CD4-positive, CD25-positive, alpha-beta regulatory T cell (primary cell): ENCODE data around the gene CASS4. TPM values are rescaled to one million over a fixed set of nuclear protein-coding genes. Genes with fewer than 3 reads are reported as not detected.

ENCODE experiments used
- ATAC-seq, 2 donors: fragments of 150-1000 bp; cut with Tn5 transposase; one replicate each; pipeline ENCODE4 v1.10.0; 2021; ENCODE audit warnings: low read depth in 2 of 2, moderate number of reproducible peaks in 2 of 2, moderate library complexity in 1 of 2
- DNase-seq, 3 donors: peaks; one replicate each; pipeline versions ENCODE4 v3.0.0 to v3.0.0-alpha.2; 2012 to 2022; ENCODE audit warnings: mixed read lengths in 1 of 3
- H3K27ac ChIP-seq: one replicate; pipeline ENCODE4 v1.7.0; 2013; ENCODE audit warnings: mild to moderate bottlenecking, low read length; ENCODE audit not compliant: insufficient read depth, poor library complexity, severe bottlenecking
- H3K27me3 ChIP-seq: one replicate; pipeline ENCODE4 v1.7.0; 2013; ENCODE audit warnings: low read length; ENCODE audit not compliant: control insufficient read depth, insufficient read depth
- H3K36me3 ChIP-seq: one replicate; pipeline ENCODE4 v1.7.0; 2013; ENCODE audit warnings: mild to moderate bottlenecking, low read length, moderate library complexity; ENCODE audit not compliant: control insufficient read depth, insufficient read depth
- H3K4me1 ChIP-seq: 2 replicates; pipeline ENCODE4 v1.7.0; 2013; ENCODE audit warnings: mild to moderate bottlenecking, low read length; ENCODE audit not compliant: insufficient read depth, control insufficient read depth, poor library complexity, severe bottlenecking
- H3K4me3 ChIP-seq: one replicate; pipeline ENCODE4 v1.7.0; 2013; ENCODE audit warnings: low read depth, mild to moderate bottlenecking, low read length, moderate library complexity
- H3K9me3 ChIP-seq, 2 experiments: 1 replicate in 1 of 2; 2 replicates in 1 of 2; pipeline ENCODE4 v1.7.0; 2013; ENCODE audit warnings: low read length in 2 of 2, mild to moderate bottlenecking in 1 of 2, moderate library complexity in 1 of 2; ENCODE audit not compliant: control insufficient read depth in 2 of 2
- H3K27ac Mint-ChIP-seq, 3 donors: one replicate each; pipeline ENCODE4 v1.8.0; 2020 to 2022; ENCODE audit warnings: mild to moderate bottlenecking in 3 of 3, mixed read lengths in 3 of 3, moderate library complexity in 2 of 3
- H3K27me3 Mint-ChIP-seq: one replicate; pipeline ENCODE4 v1.8.0; 2022; ENCODE audit warnings: mild to moderate bottlenecking, mixed read lengths
- H3K36me3 Mint-ChIP-seq: one replicate; pipeline ENCODE4 v1.8.0; 2020; ENCODE audit warnings: mixed read lengths
- H3K4me1 Mint-ChIP-seq, 4 donors: one replicate each; pipeline ENCODE4 v1.8.0; 2020 to 2022; ENCODE audit warnings: mixed read lengths in 4 of 4, mild to moderate bottlenecking in 1 of 4
- H3K4me3 Mint-ChIP-seq, 4 donors: one replicate each; pipeline ENCODE4 v1.8.0; 2020 to 2022; ENCODE audit warnings: mild to moderate bottlenecking in 4 of 4, mixed read lengths in 4 of 4, moderate library complexity in 3 of 4
- H3K9me3 Mint-ChIP-seq, 7 donors: one replicate each; pipeline ENCODE4 v1.8.0; 2020 to 2022; ENCODE audit warnings: mixed read lengths in 7 of 7, mild to moderate bottlenecking in 3 of 7, moderate library complexity in 2 of 7
- polyA plus RNA-seq, 4 donors: library from polyadenylated mRNA; unstranded; fragments of 300-500 nt; fragmentation: Illumina TruSeq; gene quantifications; one replicate each; pipeline ENCODE4 v1.2.3, GENCODE V29; 2021
- total RNA-seq: library from RNA; stranded (reverse); gene quantifications from one replicate; pipeline ENCODE4 v1.2.3, GENCODE V29; 2022

Gene CASS4
- total and polyA plus RNA-seq, 5 donors from 2014 or later, result 0.96 to 9.8 (median 3.8) TPM

DNA sequence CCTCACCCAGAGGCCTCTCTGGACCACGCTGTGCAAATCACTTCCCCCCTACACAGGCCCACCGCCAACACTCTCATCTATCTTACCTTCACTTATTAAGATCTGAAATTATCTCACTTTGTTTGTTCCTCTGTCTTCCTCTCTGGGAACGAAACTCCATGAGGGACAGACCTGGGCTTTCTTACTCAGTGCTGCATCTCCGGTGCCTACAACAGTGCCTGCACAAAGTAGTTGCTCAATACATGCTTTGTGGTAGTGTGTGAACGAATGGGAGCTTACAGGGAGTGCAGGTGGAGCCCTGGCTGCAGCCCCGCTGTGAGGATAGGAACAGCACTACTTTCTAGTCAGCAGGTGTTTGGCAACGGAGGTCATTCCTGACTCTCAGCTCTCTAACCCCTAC lies 5.3 kb downstream of the CASS4 start:
- Histone ChIP-seq H3K27ac (no peak overlapping the region), H3K9me3 (no peaks in the 10 kb centered on the region), H3K27me3 (no peaks in the 10 kb centered on the region), H3K36me3 (no peaks in the 10 kb centered on the region), H3K4me3 (no peak overlapping the region), H3K4me1 (peaks cover 42% of the 10 kb centered on the region)
- Mint-ChIP-seq H3K36me3 (peaks cover 18% of the 10 kb centered on the region), H3K4me1 (peaks cover 0 to 62% (median 56%) of the 10 kb centered on the region in 4 donors), H3K9me3 (no peaks in the 10 kb centered on the region), H3K27me3 (no peaks in the 10 kb centered on the region), H3K27ac (peak overlapping the region; percentile 35 to 96 (median 87)), H3K4me3 (peak overlapping the region in 1 of 4 donors; percentile 78)
- ATAC-seq (no peak), DNase-seq (no peak)

DNA sequence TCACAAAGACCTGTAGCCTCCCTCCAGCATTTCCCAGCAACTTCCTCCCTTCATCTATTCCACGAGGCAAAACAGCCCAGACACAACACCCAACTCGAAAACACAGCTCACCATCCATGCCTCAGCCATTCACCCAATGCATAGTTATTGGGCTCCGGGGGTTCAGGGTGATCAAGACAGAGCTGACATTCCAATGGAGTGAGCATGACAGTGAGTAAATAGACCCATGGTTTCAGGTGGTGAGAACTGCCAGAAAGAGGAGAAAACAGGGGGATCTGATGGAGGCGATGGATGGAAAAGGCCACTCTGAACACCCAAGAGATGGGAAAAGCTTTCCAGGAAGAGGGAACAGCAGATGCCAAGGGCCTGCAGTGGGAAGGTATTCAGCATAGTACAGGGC lies 5.9 kb downstream of the CASS4 start:
- no peaks in the 10 kb centered on the region for H3K27me3 Mint-ChIP-seq

DNA sequence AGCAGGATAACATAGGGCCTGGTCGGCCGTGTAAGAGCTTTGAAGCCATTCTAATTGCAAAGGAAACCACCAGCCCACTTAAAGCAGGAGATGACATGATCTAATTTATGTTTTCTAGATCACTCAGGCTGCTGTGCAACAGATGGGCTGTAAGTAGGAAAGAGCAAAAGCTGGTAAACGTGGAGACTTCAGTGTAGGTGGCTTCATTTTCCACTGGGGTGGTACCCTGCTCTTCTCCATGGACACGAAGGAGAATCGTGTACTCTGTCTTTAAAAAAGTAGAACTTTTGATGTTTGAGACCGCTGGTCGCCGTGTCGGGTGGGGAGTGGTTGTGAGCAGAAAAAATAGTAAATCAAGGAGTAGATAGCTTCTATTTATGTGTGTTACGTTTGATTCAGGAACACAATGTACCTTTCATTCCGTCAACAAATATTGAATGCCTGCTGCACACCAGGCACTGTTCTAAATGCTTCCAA lies 6.4 kb downstream of the CASS4 start:
- H3K4me1 ChIP-seq, result peaks cover 34% of the 10 kb centered on the region
- H3K27me3 Mint-ChIP-seq, result no peaks in the 10 kb centered on the region
- peak; percentile 32 to 46 for ATAC-seq

More for the DNA sequence above, 5.9 kb downstream of the CASS4 start:
- Histone ChIP-seq H3K4me1 (peaks cover 38% of the 10 kb centered on the region), H3K36me3 (no peaks in the 10 kb centered on the region), H3K27me3 (no peaks in the 10 kb centered on the region), H3K4me3 (peak overlapping the region; percentile 61), H3K27ac (peak overlapping the region; percentile 56), H3K9me3 (no peaks in the 10 kb centered on the region)
- peaks cover 0 to 62% (median 54%) of the 10 kb centered on the region in 4 donors for H3K4me1 Mint-ChIP-seq
- no peak for DNase-seq
- H3K36me3 Mint-ChIP-seq, result peaks cover 18% of the 10 kb centered on the region
- no peaks in the 10 kb centered on the region for H3K9me3 Mint-ChIP-seq
- peak overlapping the region; percentile 87 to 96 (median 92) for H3K27ac Mint-ChIP-seq
- H3K4me3 Mint-ChIP-seq, result peak overlapping the region in 2 of 4 donors; percentile 78
- no peak for ATAC-seq

DNA sequence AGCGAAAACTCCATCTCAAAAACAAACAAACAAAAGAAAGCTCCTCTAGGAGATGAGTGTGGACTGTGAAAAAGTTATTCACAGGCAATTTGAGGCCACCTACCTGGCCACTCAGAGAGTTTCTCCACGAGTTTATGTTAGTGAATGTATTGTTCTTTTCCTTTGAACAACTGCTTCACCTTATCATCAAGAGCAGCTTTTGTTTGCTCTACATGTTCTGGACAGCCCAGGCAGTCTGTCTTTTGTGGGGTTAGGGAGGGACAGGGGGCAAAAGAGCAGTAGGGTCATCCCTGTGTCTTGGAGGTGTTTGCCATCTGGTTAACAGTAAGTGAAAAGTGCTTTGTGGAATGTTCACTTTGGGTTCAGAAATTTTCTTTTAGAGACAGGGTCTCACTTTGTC lies 8.0 kb downstream of the CASS4 start:
- Mint-ChIP-seq H3K4me3 (peak overlapping the region in 1 of 4 donors; percentile 67), H3K9me3 (no peaks in the 10 kb centered on the region), H3K27ac (peak overlapping the region in 2 of 3 donors; percentile 32 to 96), H3K36me3 (peaks cover 13% of the 10 kb centered on the region), H3K4me1 (peaks cover 0 to 53% (median 40%) of the 10 kb centered on the region in 4 donors), H3K27me3 (no peaks in the 10 kb centered on the region)
- no peak for DNase-seq
- no peaks in the 10 kb centered on the region for H3K36me3 ChIP-seq
- H3K27me3 ChIP-seq, result no peaks in the 10 kb centered on the region
- H3K4me3 ChIP-seq, result no peak overlapping the region
- H3K27ac ChIP-seq, result no peak overlapping the region
- no peaks in the 10 kb centered on the region for H3K9me3 ChIP-seq
- ATAC-seq, result no peak
- peaks cover 22% of the 10 kb centered on the region for H3K4me1 ChIP-seq

More for the DNA sequence above, 6.4 kb downstream of the CASS4 start:
- H3K9me3 ChIP-seq, result no peaks in the 10 kb centered on the region
- DNase-seq, result peak in 2 of 3 donors; percentile 32 to 41
- no peaks in the 10 kb centered on the region for H3K9me3 Mint-ChIP-seq
- peak overlapping the region; percentile 61 for H3K4me3 ChIP-seq
- H3K36me3 ChIP-seq, result no peaks in the 10 kb centered on the region
- H3K27ac Mint-ChIP-seq, result peak overlapping the region; percentile 87 to 96 (median 92)
- H3K4me3 Mint-ChIP-seq, result peak overlapping the region in 3 of 4 donors; percentile 1 to 78 (median 78)
- no peaks in the 10 kb centered on the region for H3K27me3 ChIP-seq
- peak overlapping the region; percentile 56 for H3K27ac ChIP-seq
- peaks cover 18% of the 10 kb centered on the region for H3K36me3 Mint-ChIP-seq
- peaks cover 0 to 61% (median 52%) of the 10 kb centered on the region in 4 donors for H3K4me1 Mint-ChIP-seq

DNA sequence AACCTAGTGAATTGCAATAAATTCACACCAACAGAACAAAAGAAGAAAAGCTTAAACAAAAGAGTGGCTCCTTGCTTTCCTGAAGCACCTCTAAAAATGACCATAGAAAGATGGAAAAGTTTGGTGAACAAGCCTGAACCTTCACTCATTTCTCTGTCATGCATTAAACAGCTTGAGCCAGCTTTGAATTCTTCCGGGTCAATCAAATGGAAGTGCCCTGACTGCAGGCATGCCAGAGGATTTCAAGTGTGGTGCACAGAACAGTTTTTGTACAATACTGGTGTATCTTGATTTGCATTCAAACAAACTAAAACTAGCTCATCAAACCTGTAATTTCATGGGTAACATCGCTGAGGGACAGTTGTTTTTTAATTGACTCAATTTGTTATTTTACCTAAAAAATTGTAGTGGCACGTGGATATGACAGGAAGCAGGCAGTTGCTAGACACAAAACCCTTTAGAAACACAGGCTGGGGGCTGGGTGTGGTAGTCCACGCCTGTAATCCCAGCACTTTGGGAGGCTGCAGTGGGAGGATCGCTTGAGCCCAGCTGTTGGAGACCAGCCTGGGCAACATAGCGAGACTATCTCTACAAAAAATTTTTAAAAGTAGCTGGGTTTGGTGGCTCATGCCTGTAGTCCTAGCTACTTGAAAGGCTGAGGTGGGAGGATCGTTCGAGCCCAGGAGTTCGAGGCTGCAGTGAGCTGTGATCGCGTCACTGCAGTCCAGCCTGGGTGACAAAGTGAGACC lies 9.1 kb downstream of the CASS4 start:
- Mint-ChIP-seq H3K27me3 (no peaks in the 10 kb centered on the region), H3K27ac (peak overlapping the region in 2 of 3 donors; percentile 55 to 96), H3K9me3 (no peaks in the 10 kb centered on the region), H3K4me1 (peaks cover 0 to 47% (median 36%) of the 10 kb centered on the region in 4 donors), H3K36me3 (peaks cover 13% of the 10 kb centered on the region), H3K4me3 (peak overlapping the region in 2 of 4 donors; percentile 27 to 51)
- Histone ChIP-seq H3K27me3 (no peaks in the 10 kb centered on the region), H3K9me3 (no peaks in the 10 kb centered on the region), H3K27ac (no peak overlapping the region), H3K4me1 (peaks cover 16% of the 10 kb centered on the region), H3K4me3 (no peak overlapping the region), H3K36me3 (no peaks in the 10 kb centered on the region)
- ATAC-seq, result no peak
- no peak for DNase-seq

DNA sequence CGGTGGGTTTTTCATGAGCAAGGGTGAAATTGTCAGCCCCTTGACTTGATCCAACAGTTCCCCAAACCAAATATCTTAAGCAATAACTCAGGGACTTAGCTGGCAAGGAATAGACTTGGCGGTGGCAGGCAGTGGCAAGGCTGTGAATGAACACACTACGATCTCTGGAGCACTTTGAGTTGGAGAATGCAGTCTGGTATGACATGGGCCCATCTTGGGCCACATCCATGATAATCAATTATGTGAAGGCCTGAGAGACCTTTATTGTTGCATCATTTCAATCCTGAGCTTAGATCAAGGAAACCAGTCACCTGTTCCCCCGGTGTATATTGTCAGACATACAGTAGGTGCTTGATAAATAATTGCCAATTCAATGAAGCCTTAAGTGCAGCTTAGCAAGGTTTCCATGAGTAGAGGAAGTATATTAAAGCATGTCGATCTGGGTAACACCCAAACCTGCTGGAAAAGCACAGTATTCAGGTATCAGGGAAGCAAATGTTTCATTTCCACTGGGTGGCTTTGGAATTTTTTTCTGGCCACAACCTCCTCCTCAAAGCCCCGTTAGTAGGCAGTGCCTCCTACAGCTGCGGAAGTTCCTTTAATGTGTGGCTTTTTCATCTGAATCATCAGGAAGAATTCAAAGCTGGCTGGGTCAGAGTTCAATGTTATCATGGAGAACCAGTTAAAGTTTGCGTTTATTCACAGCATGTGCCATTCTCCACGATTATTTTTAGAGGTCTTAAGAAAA lies 10.2 kb downstream of the CASS4 start:
- H3K4me3 ChIP-seq, result no peak overlapping the region
- DNase-seq, result no peak
- no peaks in the 10 kb centered on the region for H3K36me3 ChIP-seq
- no peaks in the 10 kb centered on the region for H3K27me3 ChIP-seq
- H3K9me3 Mint-ChIP-seq, result no peaks in the 10 kb centered on the region
- H3K27me3 Mint-ChIP-seq, result no peaks in the 10 kb centered on the region
- ATAC-seq, result no peak
- H3K27ac ChIP-seq, result no peak overlapping the region
- peaks cover 16% of the 10 kb centered on the region for H3K4me1 ChIP-seq
- H3K27ac Mint-ChIP-seq, result peak overlapping the region in 2 of 3 donors; percentile 44 to 50
- peaks cover 11% of the 10 kb centered on the region for H3K36me3 Mint-ChIP-seq
- H3K4me1 Mint-ChIP-seq, result peaks cover 0 to 42% (median 33%) of the 10 kb centered on the region in 4 donors
- H3K9me3 ChIP-seq, result no peaks in the 10 kb centered on the region
- peak overlapping the region in 2 of 4 donors; percentile 8 for H3K4me3 Mint-ChIP-seq

DNA sequence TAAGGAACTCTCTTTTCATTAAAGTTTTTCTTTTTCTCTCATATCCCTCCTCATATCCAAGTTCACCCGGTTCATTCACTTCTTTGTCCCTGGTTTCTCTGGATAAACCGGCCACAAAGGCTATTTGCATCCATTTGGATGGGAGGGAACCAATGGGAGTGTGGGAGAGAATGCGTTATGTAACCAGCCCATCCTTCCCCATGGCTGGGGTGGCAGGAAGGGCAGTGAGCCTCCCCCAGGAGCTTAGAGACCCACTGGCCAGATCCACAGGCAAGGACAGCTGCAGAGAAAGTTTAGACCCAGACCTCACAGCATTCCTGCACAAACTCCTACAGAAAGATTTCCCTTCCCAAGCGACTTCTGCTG lies 10.7 kb downstream of the CASS4 start:
- H3K27ac ChIP-seq, result no peak overlapping the region
- H3K27ac Mint-ChIP-seq, result peak overlapping the region in 1 of 3 donors; percentile 50
- no peaks in the 10 kb centered on the region for H3K27me3 Mint-ChIP-seq
- peaks cover 0 to 40% (median 29%) of the 10 kb centered on the region in 4 donors for H3K4me1 Mint-ChIP-seq
- no peak for ATAC-seq
- peaks cover 7% of the 10 kb centered on the region for H3K36me3 Mint-ChIP-seq
- H3K4me3 ChIP-seq, result no peak overlapping the region
- H3K9me3 ChIP-seq, result no peaks in the 10 kb centered on the region
- H3K4me1 ChIP-seq, result peaks cover 16% of the 10 kb centered on the region
- no peaks in the 10 kb centered on the region for H3K36me3 ChIP-seq
- H3K9me3 Mint-ChIP-seq, result no peaks in the 10 kb centered on the region
- H3K27me3 ChIP-seq, result no peaks in the 10 kb centered on the region
- DNase-seq, result no peak
- H3K4me3 Mint-ChIP-seq, result no peak overlapping the region
